Ascending aorta (tissue), 2 donors: ENCODE data around the gene CCDC190. TPM values are rescaled to one million over a fixed set of nuclear protein-coding genes. Genes with fewer than 3 reads are reported as not detected.
A peak's percentile ranks its signal among the peaks of the same experiment; 100 is the strongest.

ENCODE experiments used
- DNase-seq, 2 donors: peaks; one replicate each; pipeline ENCODE4 v3.0.0-alpha.2; 2019; ENCODE audit warnings: low spot score in 2 of 2
- H3K27ac ChIP-seq, 2 donors: fragments of 200-600 bp; sonication (generic); one replicate each; pipeline ENCODE4 v1.5.1; 2016 to 2017; ENCODE audit warnings: mild to moderate bottlenecking in 1 of 2
- H3K27me3 ChIP-seq: fragments of 200-600 bp; sonication (generic); one replicate; pipeline ENCODE4 v1.5.1; 2017
- H3K36me3 ChIP-seq, 2 donors: fragments of 200-600 bp; sonication (generic); one replicate each; pipeline ENCODE4 v1.5.1; 2016
- H3K4me1 ChIP-seq, 2 donors: fragments of 200-600 bp; sonication (generic); one replicate each; pipeline ENCODE4 v1.5.1; 2016 to 2017; ENCODE audit warnings: mild to moderate bottlenecking in 1 of 2
- H3K4me3 ChIP-seq, 2 donors: fragments of 200-600 bp; sonication (generic); one replicate each; pipeline ENCODE4 v1.5.1; 2016 to 2017; ENCODE audit warnings: mild to moderate bottlenecking in 1 of 2
- H3K9me3 ChIP-seq, 2 donors: fragments of 200-600 bp; sonication (generic); one replicate each; pipeline ENCODE4 v1.5.1; 2016
- CTCF ChIP-seq, 3 experiments: fragments of 200-600 bp in 2 of 3; fragments of 450-650 bp in 1 of 3; sonication (generic) in 2 of 3; IDR thresholded peaks; one replicate each; pipeline ENCODE4 v1.5.1; 2016 to 2019; ENCODE audit warnings: antibody characterized with exemption in 3 of 3, mild to moderate bottlenecking in 1 of 3, moderate library complexity in 1 of 3
- intact Hi-C: fragments of 100-400 bp; cut with DNase I; formaldehyde crosslinking; loops from one replicate; pipeline ENCODE4 v1.15.1; 2023
- total RNA-seq: library from RNA; depleted of rRNA; stranded (reverse); fragments of >200 nt; gene quantifications from one replicate; pipeline ENCODE4 v1.1.0, GENCODE V29; 2016

Gene CCDC190
- 1.9 TPM for total RNA-seq

DNA sequence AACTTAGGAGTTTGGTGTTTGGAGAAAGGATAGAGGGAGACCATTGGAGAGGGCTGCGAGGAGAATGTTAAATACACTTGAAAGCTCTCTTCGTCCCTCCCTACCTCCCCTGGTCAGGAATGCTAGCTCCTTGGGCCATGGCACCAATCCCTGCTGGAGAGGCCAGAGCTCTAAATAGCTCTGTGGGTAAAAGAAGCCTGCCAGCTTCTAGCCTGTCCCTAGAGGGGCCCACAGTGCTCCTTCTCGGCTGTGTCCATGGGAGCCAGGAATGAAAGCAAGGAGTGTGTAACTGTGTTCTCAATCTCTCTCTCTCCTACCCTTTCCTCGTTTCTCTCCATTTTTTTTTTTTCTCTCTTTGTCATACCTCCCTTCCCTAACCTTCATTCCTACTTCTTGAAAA is at the start of gene CCDC190:
Gene CCDC190 (minus strand): TSS at position 75 of the 400 bp plus-strand sequence. CDS start 1,529 bp downstream, outside the sequence.
- Histone ChIP-seq H3K4me1 (peaks cover 5 to 55% of the 10 kb centered on the region in 2 donors), H3K4me3 (peak within 1 kb of the TSS in 1 of 2 donors; percentile 7), H3K27ac (peak within 1 kb of the TSS; percentile 89 to 93), H3K27me3 (no peaks in the 10 kb centered on the region), H3K9me3 (no peaks in the 10 kb centered on the region), H3K36me3 (no peaks in the 10 kb centered on the region)
- no peak for TF ChIP-seq CTCF (IDR thresholded peaks at IDR 0.05)
- intact Hi-C loops = no loop called here
- DNase-seq = peak; percentile 38 to 91

- H3K27me3 ChIP-seq = no peaks in the 10 kb centered on the region
- intact Hi-C loops = no loop called here
- peaks cover 0 to 5% of the 10 kb centered on the region in 2 donors for H3K4me1 ChIP-seq
- DNase-seq = no peak
- no peak overlapping the region for H3K4me3 ChIP-seq
- no peak overlapping the region for H3K27ac ChIP-seq
- peaks cover 0 to 14% of the 10 kb centered on the region in 2 donors for H3K9me3 ChIP-seq
- no peak for TF ChIP-seq CTCF (IDR thresholded peaks at IDR 0.05)
- no peaks in the 10 kb centered on the region for H3K36me3 ChIP-seq
Observed at GRCh38 chr1:162910161-162910560, 49.2 kb upstream of the CCDC190 start.

- Histone ChIP-seq H3K4me3 (no peak overlapping the region), H3K36me3 (no peaks in the 10 kb centered on the region), H3K9me3 (peaks cover 0 to 14% of the 10 kb centered on the region in 2 donors), H3K27ac (peak overlapping the region; percentile 56 to 66), H3K4me1 (peaks cover 0 to 11% of the 10 kb centered on the region in 2 donors), H3K27me3 (no peaks in the 10 kb centered on the region)
- intact Hi-C loops = loop anchor here (5.0 kb wide), 1 partner anchor 51 kb away; no protein-coding TSS in a partner anchor
- DNase-seq = no peak
- TF ChIP-seq CTCF (IDR thresholded peaks at IDR 0.05) = no peak
Observed at GRCh38 chr1:162908780-162909179, 47.8 kb upstream of the CCDC190 start.

DNA sequence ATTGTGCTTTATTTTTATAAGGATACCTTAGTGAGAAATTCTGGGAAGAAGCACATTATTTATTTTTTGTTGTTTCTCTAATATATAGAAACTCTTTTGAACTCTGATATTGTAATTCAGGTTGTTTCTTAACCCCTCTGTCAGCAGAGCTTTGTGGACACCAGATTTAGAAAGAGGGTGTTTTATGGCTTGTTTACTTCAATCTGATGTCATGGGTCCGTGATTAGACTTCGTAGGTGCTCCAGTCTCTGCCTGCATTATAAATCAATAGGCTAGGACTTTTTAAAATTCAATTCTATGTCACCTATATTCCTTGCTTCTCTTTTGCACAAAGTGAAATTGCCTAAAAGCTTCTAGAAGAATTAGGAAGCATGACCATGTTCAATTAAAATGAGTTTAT is 47.3 kb upstream of the CCDC190 start:
- Histone ChIP-seq H3K4me3 (no peak overlapping the region), H3K27me3 (no peaks in the 10 kb centered on the region), H3K36me3 (no peaks in the 10 kb centered on the region), H3K4me1 (peaks cover 0 to 11% of the 10 kb centered on the region in 2 donors), H3K9me3 (peaks cover 0 to 14% of the 10 kb centered on the region in 2 donors), H3K27ac (peak overlapping the region; percentile 56 to 66)
- no peak for TF ChIP-seq CTCF (IDR thresholded peaks at IDR 0.05)
- intact Hi-C loops = loop anchor here (5.0 kb wide), 1 partner anchor 51 kb away; no protein-coding TSS in a partner anchor
- no peak for DNase-seq

- no peak for DNase-seq
- Histone ChIP-seq H3K9me3 (peaks cover 0 to under 1% of the 10 kb centered on the region in 2 donors), H3K4me1 (peaks cover 0 to 11% of the 10 kb centered on the region in 2 donors), H3K27ac (no peak overlapping the region), H3K27me3 (no peaks in the 10 kb centered on the region), H3K4me3 (no peak overlapping the region), H3K36me3 (no peaks in the 10 kb centered on the region)
- no peak for TF ChIP-seq CTCF (IDR thresholded peaks at IDR 0.05)
- intact Hi-C loops = loop anchor here (5.0 kb wide), 1 partner anchor 49 kb away; no protein-coding TSS in a partner anchor
Observed at GRCh38 chr1:162906485-162906884, 45.5 kb upstream of the CCDC190 start.
